NCI-H1105 treated with DMSO at 0.1 percent for 48 hours (cell line): ENCODE measurements around the gene TLN1.

Experiments used
- DNase-seq: peaks from one replicate; lab custom pipeline; 2025; lab: John Stamatoyannopoulos, UW

TLN1 gene

GRCh38 chr9:35755071-35755470, 23.1 kb upstream of the TLN1 start:
- DNase-seq, result no peak

- no peak for DNase-seq
Observed at GRCh38 chr9:35754264-35754663, 22.3 kb upstream of the TLN1 start, which contains the start of gene MSMP. MSMP (minus strand) TSS chr9:35754276; CDS start chr9:35754129, 147 bp downstream.

- DNase-seq, result no peak
Observed at GRCh38 chr9:35753466-35753865, 21.5 kb upstream of the TLN1 start.

- DNase-seq, result no peak
Observed at GRCh38 chr9:35750256-35750531, 18.2 kb upstream of the TLN1 start.

- peak; percentile 12 for DNase-seq
Observed at GRCh38 chr9:35749515-35750255, 17.7 kb upstream of the TLN1 start.

- peak; percentile 59 for DNase-seq
Observed at GRCh38 chr9:35748858-35749514, 17.0 kb upstream of the TLN1 start, which contains the start of the genes GBA2 and RGP1. GBA2 (minus strand) TSS chr9:35749228; CDS start chr9:35748704, 524 bp downstream. RGP1 (plus strand) TSS chr9:35749287; CDS start chr9:35749756, 469 bp downstream.

GRCh38 chr9:35748242-35748857, 16.4 kb upstream of the TLN1 start:
- no peak for DNase-seq

- no peak for DNase-seq
Observed at GRCh38 chr9:35746583-35746982, 14.6 kb upstream of the TLN1 start.

GRCh38 chr9:35745569-35745968, 13.6 kb upstream of the TLN1 start:
- no peak for DNase-seq

GRCh38 chr9:35743880-35744518, 12.0 kb upstream of the TLN1 start:
- no peak for DNase-seq

GRCh38 chr9:35743452-35743851, 11.5 kb upstream of the TLN1 start:
- DNase-seq, result no peak

GRCh38 chr9:35741740-35742139, 9.7 kb upstream of the TLN1 start:
- DNase-seq, result no peak

- no peak for DNase-seq
Observed at GRCh38 chr9:35740243-35740642, 8.2 kb upstream of the TLN1 start.

- DNase-seq, result no peak
Observed at GRCh38 chr9:35738924-35739323, 6.9 kb upstream of the TLN1 start.

GRCh38 chr9:35738186-35738585, 6.2 kb upstream of the TLN1 start:
- DNase-seq, result no peak

- DNase-seq, result no peak
Observed at GRCh38 chr9:35737143-35737542, 5.1 kb upstream of the TLN1 start.

- peak; percentile 52 for DNase-seq
Observed at GRCh38 chr9:35736201-35736633, 4.2 kb upstream of the TLN1 start.

- no peak for DNase-seq
Observed at GRCh38 chr9:35734096-35734495, 2.1 kb upstream of the TLN1 start.

GRCh38 chr9:35732800-35733541, 976 bp upstream of the TLN1 start:
- peak; percentile 60 for DNase-seq

- DNase-seq, result no peak
Observed at GRCh38 chr9:35731415-35732184, 395 bp downstream of the TLN1 start.

- no peak for DNase-seq
Observed at GRCh38 chr9:35730486-35730854, 1.5 kb downstream of the TLN1 start.
